ES-I3 (cell line): Measurements from ENCODE around the gene BPIFB1.

Experiments
- H3K36me3 ChIP-seq: 2 replicates; pipeline ENCODE4 v1.6.1; 2013; ENCODE audit warnings: mild to moderate bottlenecking, low read length, control low read depth, moderate library complexity; ENCODE audit not compliant: insufficient read depth
- H3K4me1 ChIP-seq: 2 replicates; pipeline ENCODE4 v1.6.1; 2013; ENCODE audit warnings: mild to moderate bottlenecking, control low read depth, low read length; ENCODE audit not compliant: insufficient read depth
- H3K9ac ChIP-seq: 2 replicates; pipeline ENCODE4 v1.6.1; 2013; ENCODE audit warnings: low read depth, mild to moderate bottlenecking, low read length, moderate library complexity
- H3K9me3 ChIP-seq: 2 replicates; pipeline ENCODE4 v1.6.1; 2013; ENCODE audit warnings: mild to moderate bottlenecking, low read length, moderate library complexity; ENCODE audit not compliant: control insufficient read depth, insufficient read depth

The BPIFB1 gene

DNA sequence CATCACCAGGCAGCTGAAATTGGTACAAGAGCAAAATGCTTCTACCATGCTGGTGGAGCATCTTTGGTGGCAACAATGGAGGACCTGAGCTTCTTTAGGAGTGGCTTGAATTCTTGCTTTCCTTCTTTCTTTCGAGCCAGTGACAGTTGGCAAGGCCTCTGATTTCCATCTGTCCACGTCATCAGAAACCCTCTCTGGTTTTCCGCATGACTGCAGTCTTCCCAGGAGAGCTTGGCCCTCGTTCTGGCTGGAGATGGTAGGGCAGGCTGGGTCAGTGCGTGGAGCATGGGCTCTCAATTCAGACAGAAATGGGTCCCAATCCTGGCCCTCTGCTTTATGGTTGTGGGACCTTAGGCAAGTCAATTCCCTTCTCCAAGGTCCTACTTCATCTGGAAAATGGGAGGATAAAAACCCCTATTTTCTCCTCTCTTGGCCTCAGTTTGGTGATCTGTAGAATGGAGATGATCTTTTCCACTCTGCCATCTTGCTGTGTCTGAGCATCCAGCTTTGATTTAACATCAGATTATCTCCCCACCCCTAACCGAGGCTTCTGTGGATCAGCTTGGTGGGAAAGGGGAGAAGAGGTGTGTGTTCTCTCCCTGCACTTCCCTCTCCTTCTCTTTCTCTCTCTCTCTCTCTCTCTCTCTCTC, 3.6 kb upstream of the BPIFB1 start:
- H3K36me3 ChIP-seq = no peaks in the 10 kb centered on the region
- H3K9me3 ChIP-seq = no peaks in the 10 kb centered on the region
- no peak overlapping the region for H3K9ac ChIP-seq
- no peaks in the 10 kb centered on the region for H3K4me1 ChIP-seq

DNA sequence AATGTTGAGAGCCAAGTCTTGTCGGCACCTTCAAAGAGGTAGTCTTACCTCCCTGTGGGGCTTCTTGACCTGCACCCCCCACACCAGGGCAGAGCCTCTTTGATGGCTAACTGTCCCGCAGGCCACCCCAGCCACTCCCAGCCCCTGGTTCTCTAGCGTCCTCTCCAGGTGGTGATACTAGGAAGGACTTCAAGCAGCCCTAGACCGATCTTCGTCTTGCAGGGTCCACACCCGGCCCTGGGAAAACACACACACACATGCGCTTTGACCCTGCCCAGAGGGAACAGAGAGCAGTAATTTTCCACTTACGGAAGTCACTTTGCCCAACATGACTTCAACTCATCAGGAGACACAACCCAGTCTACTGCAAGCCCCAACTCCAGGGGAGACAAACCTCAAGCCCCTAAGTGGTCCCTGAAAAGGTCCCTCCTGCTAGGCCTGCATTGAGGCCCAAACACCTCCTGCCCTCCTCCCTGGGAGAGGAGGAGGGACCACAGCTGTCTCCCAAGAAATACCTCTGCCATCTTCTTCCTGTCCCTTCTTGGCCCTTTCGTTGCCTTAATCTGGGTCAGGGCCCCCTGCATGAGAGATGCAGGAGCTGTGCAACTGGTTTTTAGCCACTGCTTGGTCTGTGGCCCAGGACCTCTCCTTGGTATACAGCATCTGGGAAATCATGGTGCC, 2.9 kb upstream of the BPIFB1 start:
- no peaks in the 10 kb centered on the region for H3K9me3 ChIP-seq
- no peaks in the 10 kb centered on the region for H3K36me3 ChIP-seq
- no peak overlapping the region for H3K9ac ChIP-seq
- H3K4me1 ChIP-seq = no peaks in the 10 kb centered on the region

DNA sequence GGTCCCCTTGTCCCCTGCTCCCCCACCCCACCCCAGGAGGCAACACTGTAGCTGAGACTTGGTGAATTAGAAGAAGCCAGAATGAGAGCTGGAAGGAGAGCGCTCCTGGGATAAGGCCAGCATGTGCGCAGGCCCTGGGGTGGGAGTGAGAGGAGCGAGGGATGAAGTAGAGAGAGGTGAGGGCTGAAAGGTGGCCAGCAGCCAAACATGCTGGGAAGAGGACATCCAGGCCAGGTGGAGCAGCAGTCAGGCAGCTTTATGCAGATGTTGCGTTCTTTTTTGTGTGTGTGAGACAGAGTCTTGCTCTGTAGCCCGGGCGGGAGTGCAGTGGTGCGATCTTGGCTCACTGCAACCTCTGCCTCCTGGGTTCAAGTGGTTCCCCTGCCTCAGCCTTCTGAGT, 2.2 kb upstream of the BPIFB1 start:
- no peaks in the 10 kb centered on the region for H3K4me1 ChIP-seq
- H3K36me3 ChIP-seq = no peaks in the 10 kb centered on the region
- no peak overlapping the region for H3K9ac ChIP-seq
- H3K9me3 ChIP-seq = no peaks in the 10 kb centered on the region

DNA sequence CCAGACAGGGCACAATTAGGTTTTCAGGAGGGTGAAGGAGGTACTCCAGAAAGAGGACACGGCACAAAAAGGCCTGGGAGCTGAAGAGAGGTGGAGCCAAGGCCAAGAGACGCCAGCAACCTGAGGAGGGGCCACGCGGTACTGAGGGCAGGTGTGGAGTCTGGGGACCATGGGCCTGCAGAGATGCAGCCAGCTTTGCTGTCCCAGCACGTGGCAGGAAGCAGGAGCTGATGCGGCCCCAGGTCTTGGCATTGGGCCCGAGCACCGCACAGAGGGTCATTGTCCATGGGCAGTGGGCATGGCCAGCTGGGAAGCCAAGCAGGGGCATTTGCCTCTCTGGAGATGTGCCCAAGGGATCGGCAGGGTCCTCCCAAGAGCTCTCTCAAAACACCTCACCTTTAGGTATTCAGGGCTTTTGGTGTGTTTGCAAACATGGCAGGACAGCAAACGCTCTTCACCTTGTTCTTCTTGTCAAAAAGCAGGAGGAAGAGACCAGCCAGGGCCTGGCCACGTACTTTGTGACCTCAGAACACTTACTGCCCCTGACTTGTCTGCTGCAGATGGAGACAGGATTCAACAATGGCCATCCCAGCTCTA, 1.4 kb upstream of the BPIFB1 start:
- Histone ChIP-seq H3K9me3 (no peaks in the 10 kb centered on the region), H3K4me1 (no peaks in the 10 kb centered on the region), H3K36me3 (no peaks in the 10 kb centered on the region), H3K9ac (no peak overlapping the region)

DNA sequence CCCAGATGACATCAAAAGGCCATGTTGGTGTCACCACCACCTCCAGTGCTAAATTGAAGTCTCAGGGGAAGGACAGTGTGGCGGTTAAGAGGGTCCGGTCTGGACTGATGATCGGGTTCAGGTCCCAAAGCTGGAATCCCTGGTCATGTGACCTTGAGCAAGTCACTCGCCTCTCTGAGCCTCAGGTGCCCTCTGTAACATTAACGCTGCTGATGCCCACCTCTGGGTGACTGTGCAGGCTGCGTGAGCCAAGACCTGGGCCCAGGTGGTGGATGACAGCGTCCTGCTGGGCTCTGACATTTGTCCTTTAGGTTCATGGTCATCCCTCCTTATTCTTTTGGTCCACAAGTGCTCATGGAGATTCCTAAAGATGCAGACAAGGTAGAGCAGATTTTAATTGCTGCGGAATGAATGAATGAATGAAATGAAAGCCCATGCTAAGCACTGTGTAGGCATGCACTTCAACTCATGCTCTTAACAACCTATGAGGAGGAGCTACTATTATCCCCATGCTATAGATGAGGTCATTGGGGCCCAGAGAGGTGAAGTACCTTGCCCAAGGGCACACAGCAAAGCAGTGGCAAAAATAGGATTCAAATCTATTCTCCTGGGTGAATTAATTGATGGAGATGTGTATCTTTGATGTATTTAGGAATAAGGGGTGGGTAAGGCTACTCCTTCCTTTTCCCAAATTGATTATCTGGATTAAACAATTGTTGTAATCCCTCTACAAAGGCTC, 649 bp upstream of the BPIFB1 start:
- Histone ChIP-seq H3K9me3 (no peaks in the 10 kb centered on the region), H3K4me1 (no peaks in the 10 kb centered on the region), H3K9ac (no peak overlapping the region), H3K36me3 (no peaks in the 10 kb centered on the region)

DNA sequence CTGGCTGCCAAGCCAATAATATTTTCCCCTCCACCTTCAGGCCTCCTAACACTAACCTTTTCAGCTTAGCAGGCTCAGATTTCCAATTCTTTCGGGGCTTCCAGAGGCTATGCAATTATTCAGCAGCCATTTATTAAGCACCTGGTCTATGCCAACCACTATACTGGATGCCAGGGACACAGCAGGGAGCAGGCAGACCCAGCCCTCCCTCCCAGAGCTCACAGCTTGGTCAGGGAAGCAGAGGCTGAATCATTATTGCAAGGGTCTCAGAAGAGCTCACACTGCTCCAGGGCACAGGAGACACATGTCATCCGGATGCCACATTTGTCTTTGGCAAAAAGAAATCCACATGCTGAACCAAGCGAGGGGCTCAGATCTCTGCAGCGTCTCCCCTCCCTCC, 1.3 kb downstream of the BPIFB1 start:
- Histone ChIP-seq H3K36me3 (no peaks in the 10 kb centered on the region), H3K9ac (no peak overlapping the region), H3K9me3 (no peaks in the 10 kb centered on the region), H3K4me1 (no peaks in the 10 kb centered on the region)

DNA sequence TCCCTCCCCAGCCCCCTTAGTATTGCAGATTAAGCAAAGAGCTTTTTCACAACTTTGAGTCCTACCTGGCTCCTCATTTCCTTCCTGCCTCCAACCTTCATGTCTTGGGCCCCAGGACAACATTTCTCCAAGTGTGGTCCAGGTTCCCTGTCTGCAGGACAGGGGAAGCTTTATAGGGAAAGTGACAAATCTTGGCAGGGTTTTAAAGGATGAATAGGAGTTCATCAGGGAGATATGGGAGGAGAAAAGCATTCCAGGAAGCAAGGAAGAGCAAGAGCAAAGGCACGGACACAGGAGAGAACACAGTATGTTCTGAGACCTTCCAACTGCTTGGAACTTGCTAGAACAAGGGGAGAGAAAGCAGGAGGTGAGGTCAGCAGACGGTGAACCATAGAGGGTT, 1.9 kb downstream of the BPIFB1 start:
- Histone ChIP-seq H3K36me3 (no peaks in the 10 kb centered on the region), H3K4me1 (no peaks in the 10 kb centered on the region), H3K9ac (no peak overlapping the region), H3K9me3 (no peaks in the 10 kb centered on the region)

DNA sequence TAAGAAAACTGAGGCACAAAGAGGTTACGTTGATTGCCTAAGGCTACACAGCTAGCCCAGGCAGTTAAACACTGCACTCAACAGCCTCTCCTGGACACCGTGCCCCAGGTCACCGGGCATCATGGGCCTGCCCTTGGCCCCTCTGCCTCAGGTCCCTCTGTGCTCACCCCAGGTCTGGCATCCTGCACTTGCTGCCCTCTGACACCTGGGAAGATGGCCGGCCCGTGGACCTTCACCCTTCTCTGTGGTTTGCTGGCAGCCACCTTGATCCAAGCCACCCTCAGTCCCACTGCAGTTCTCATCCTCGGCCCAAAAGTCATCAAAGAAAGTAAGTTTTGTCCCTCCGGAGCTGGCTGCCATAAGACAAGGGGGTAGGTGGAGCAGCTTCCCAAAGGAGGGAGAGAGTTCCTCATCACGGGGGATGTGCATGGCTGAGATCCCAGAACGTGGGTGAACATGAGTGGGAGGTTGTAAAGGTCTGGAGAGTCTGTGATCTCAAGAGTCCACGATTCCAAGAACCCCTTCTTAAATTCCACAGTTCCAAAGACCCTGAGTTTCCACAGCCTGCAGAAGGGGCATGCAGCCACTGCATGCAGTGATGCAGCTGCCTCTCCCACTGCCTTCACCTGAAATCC, 3.0 kb downstream of the BPIFB1 start:
- Histone ChIP-seq H3K36me3 (no peaks in the 10 kb centered on the region), H3K4me1 (no peaks in the 10 kb centered on the region), H3K9me3 (no peaks in the 10 kb centered on the region), H3K9ac (no peak overlapping the region)

DNA sequence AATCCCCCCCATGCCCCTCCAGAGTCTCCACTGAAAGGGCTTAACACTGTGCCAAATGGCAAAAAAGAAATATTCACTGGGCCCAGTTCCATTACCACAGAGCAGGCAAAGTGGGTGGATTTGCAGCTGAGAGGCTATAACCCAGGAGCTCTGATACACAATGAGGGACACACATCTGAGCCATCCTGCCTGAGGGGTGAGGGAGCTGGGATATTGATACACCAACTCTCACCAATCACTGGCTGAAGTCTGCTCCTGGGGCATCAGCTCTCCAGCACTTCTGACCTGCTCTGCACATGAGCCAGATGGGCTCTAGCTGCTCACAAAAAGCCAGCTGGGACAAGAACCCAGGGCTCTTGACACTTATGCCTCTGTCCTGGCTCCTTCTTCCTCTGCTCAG, 4.9 kb downstream of the BPIFB1 start:
- no peak overlapping the region for H3K9ac ChIP-seq
- no peaks in the 10 kb centered on the region for H3K36me3 ChIP-seq
- no peaks in the 10 kb centered on the region for H3K4me1 ChIP-seq
- no peaks in the 10 kb centered on the region for H3K9me3 ChIP-seq

DNA sequence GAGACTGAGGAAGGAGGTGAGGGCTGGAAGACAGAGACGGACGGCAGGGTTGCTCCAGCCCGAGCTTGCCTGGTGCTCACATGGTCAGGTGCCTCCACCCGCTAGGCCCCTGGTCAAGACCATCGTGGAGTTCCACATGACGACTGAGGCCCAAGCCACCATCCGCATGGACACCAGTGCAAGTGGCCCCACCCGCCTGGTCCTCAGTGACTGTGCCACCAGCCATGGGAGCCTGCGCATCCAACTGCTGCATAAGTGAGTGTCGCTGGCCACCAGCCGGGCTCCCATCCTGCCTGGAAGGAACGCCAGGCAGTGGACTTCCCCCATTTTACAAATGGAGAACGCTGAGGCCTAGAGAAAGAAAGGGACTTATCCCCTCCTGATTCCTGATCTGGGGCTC, 7.8 kb downstream of the BPIFB1 start:
- Histone ChIP-seq H3K9me3 (no peaks in the 10 kb centered on the region), H3K36me3 (no peaks in the 10 kb centered on the region), H3K9ac (no peak overlapping the region), H3K4me1 (no peaks in the 10 kb centered on the region)

DNA sequence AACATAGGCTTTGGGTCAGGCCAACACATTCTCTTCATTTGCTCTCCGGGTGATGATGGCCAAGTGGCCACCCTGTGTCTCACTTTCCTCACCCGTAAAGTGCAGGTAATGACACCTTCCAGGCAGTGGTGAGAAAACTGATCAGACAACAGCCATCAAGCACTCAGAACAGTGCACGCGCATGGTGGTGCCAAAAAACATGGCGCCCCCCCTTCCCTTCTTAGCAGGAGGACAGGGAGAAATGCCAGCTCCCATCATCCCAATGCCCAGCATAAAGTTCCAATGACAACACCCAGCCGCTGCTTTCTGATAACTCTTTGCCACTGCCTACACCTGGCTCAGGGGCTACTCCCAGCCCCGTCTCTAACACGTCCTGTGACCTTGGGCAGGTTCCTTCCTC, 8.4 kb downstream of the BPIFB1 start:
- Histone ChIP-seq H3K4me1 (no peaks in the 10 kb centered on the region), H3K9ac (no peak overlapping the region), H3K36me3 (no peaks in the 10 kb centered on the region), H3K9me3 (no peaks in the 10 kb centered on the region)

DNA sequence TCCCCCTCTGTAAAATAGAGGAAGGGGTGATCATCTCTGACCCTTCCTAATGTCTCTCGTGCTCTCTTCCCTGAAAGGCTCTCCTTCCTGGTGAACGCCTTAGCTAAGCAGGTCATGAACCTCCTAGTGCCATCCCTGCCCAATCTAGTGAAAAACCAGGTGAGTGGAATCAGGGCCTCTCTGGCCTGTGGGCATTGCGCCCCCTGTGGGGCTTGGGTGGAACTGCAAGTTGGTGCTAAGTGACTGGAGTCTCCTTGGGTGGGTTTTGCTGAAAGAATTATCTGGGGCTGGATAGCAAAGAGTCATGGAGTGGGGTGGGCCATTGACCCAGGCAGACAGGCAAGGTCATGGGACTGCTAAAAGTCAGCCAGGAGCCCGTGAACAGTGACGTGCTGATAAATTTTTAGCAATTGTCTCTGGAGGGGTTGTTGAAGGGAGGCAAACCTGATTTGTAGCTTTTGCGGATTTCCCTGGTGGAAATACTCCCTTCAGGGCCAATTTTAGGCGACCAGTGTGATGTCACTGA, 8.9 kb downstream of the BPIFB1 start:
- H3K9ac ChIP-seq = no peak overlapping the region
- no peaks in the 10 kb centered on the region for H3K4me1 ChIP-seq
- no peaks in the 10 kb centered on the region for H3K9me3 ChIP-seq
- no peaks in the 10 kb centered on the region for H3K36me3 ChIP-seq

DNA sequence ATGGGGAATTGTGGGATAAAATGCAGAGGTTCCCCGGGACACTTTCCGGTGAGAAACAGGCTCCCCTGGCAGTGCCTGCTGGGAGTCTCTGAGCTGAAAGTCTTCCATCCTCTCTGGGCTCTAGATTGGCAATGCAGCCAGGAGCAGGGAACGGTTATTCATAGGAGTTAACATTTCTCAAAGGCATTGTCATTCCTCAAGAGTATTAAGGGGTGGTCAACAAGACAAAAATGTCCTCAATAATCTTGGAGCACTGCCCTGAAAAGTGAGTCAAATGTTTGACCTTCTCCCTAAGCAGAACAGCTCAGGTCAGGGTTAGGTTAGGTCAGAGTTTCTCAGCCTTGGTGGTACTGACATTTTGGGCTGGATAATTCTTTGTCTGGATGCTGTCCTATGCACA, 13.2 kb downstream of the BPIFB1 start:
- no peak overlapping the region for H3K9ac ChIP-seq
- H3K36me3 ChIP-seq = no peaks in the 10 kb centered on the region
- no peaks in the 10 kb centered on the region for H3K9me3 ChIP-seq
- no peaks in the 10 kb centered on the region for H3K4me1 ChIP-seq

DNA sequence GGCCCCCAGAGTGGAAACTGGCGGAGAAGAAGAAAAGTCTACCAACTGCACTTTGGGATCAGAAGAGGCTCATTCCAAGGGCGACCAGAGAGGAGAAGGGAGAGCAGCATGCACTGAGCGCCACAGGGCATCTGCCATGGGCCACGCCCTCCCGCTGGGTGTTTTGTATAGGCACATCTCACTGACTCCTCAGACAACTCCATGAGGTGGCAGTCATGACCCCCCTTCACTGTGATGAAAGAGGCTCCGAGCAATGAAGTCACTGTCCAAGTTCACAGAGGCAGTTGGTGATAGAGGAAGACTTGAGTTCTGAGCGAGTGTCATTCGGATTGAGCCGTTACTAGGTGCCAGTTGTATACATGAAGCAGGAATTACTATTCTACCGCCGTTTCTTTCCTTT, 15.4 kb downstream of the BPIFB1 start:
- H3K9me3 ChIP-seq = no peaks in the 10 kb centered on the region
- H3K9ac ChIP-seq = no peak overlapping the region
- H3K4me1 ChIP-seq = no peaks in the 10 kb centered on the region
- no peaks in the 10 kb centered on the region for H3K36me3 ChIP-seq
